ENCODE results near the gene ORM2.

ORM2 gene

DNA sequence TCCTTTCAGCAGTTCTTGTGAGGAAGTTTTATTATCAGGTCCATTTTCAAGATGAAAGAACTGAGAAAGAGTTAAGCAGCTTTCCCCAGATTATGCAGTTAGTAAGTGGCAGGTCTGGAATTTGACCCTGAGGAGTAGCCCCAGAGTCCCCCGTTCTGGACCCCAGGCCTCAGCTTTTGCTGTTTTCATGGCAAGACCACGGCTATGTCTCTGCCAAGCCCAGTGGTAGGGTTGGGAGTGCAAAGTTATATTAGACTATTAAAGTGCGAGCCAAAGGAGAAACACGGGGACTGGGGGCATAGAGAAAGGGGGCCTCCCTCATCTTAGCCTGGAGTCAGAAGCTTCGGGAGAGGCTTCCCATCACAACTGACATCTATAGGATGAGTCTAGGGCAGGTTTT lies 26.1 kb upstream of the ORM2 start:
- DNase-seq (ENCODE audit: extremely low read depth, low read depth), result no peak
- TF ChIP-seq CTCF (IDR thresholded peaks at IDR 0.05; ENCODE audit: low read depth, low read length, missing control alignments), result no peak
- no peak overlapping the region for H3K4me3 ChIP-seq (replicated peaks; ENCODE audit: low read depth, low read length)

DNA sequence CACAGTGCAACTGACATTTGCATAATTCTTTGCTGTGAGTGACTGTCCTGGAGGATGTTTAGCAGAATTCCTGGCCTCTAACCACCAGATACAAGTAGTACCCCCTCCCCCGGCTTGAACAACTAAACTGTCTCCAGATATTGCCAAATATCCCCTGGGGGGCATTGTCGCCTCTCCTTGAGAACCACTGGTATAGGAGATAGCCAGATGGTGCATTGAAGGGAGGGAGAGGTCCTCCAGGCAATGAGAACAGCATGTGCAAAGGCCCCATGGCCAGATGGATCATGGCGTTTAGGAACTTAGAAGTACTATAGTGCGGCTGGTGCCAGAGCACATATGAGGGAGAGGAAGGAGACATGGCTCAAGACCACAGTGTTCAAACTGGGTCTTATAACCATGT lies 25.7 kb upstream of the ORM2 start:
- DNase-seq (ENCODE audit: extremely low read depth, low read depth), result no peak
- TF ChIP-seq CTCF (IDR thresholded peaks at IDR 0.05; ENCODE audit: low read depth, low read length, missing control alignments), result no peak

DNA sequence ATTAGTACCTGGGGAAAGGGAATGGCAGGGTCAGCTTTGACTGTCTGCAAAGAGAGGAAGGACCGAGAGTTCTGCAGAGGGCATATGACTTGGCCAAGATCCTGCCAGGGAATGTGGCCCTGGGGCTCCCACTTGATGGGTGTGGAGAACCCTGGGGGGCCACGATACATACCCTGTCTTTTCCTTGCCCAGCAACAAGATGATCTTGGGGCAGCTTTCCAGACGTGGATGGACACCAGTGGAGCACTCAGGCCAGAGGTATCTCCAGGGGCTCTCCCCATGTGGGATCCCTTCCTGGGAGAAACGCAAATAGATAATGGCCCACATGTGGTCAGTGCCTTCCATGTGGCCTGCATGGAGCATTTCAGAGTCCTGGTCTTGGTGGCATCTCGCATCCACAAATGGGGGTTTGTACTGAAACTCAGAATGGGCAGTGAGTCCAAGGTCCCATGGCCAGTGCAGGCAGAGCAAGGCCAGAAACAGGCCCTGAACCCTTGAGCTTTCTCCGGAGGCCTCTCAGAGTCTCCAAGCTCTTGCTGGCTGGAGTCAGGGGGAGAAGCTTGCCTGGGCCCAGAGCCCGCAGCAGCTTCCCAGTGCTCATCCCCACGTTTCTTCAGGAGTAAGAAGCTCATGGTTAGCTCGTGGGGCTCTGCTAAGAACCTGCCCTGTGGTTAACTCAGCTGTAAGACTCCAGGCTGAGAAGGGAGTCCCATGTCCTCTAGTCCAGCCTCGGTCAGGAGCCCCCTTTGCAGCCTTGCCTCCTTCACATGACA lies 25.1 kb upstream of the ORM2 start:
- no peak for DNase-seq (ENCODE audit: extremely low read depth, low read depth)
- no peak for TF ChIP-seq CTCF (IDR thresholded peaks at IDR 0.05; ENCODE audit: low read depth, low read length, missing control alignments)

More for the DNA sequence above, 25.7 kb upstream of the ORM2 start:
- no peak overlapping the region for H3K4me3 ChIP-seq (replicated peaks; ENCODE audit: low read depth, low read length)

DNA sequence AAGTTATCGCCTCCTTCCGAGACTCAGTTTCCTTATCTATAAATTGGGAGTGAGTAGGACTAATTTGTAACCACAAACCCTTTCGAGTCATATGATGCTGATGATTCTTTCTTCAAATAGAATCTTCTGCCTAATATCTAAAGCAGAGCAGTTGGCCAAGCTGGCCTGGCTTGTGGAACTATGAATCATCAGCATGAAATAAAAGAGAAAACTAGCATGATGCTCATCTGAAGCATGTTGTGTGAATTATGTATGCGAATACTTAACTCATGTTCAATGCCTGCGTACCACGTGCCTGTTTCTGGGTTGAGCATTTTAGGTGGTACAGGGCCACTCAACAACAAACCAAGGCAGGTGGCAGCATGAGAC lies 21.8 kb upstream of the ORM2 start:
- H3K4me3 ChIP-seq (replicated peaks; ENCODE audit: low read depth, low read length), result no peak overlapping the region
- DNase-seq (ENCODE audit: extremely low read depth, low read depth), result no peak
- TF ChIP-seq CTCF (IDR thresholded peaks at IDR 0.05; ENCODE audit: low read depth, low read length, missing control alignments), result no peak

More for the DNA sequence above, 25.1 kb upstream of the ORM2 start:
- no peak overlapping the region for H3K4me3 ChIP-seq (replicated peaks; ENCODE audit: low read depth, low read length)

GRCh38 chr9:114308361-114308950 lies 21.2 kb upstream of the ORM2 start:
- DNase-seq (ENCODE audit: extremely low read depth, low read depth), result no peak
- TF ChIP-seq CTCF (IDR thresholded peaks at IDR 0.05; ENCODE audit: low read depth, low read length, missing control alignments), result no peak
- no peak overlapping the region for H3K4me3 ChIP-seq (replicated peaks; ENCODE audit: low read depth, low read length)

- no peak for DNase-seq (ENCODE audit: extremely low read depth, low read depth)
- TF ChIP-seq CTCF (IDR thresholded peaks at IDR 0.05; ENCODE audit: low read depth, low read length, missing control alignments), result no peak
- no peak overlapping the region for H3K4me3 ChIP-seq (replicated peaks; ENCODE audit: low read depth, low read length)
Measured at GRCh38 chr9:114309096-114309495, 20.6 kb upstream of the ORM2 start.

Measured in HFF-Myc (cell line).